Motor neuron (in vitro differentiated cells): Measurements from ENCODE around the gene SPATA31C2. TPM values are rescaled to one million over a fixed set of nuclear protein-coding genes. Genes with fewer than 3 reads are reported as not detected.
"Not testable (repeated sequence)": the region's sequence is repeated elsewhere in the genome, so short reads cannot be mapped to it uniquely, and the experiment has no call there.

Experiments used
- ATAC-seq, 8 experiments: fragments of 200-7000 bp; cut with Tn5 transposase; replicated peaks in 6 of 8; 2 replicates each; pipeline ENCODE4 v1.8.0; 2021; ENCODE audit warnings: mild to moderate bottlenecking in 8 of 8, moderate library complexity in 8 of 8
- H3K27ac ChIP-seq, 2 donors: fragments of 250-450 bp; sonication (Bioruptor Pico); 2 replicates each; pipeline ENCODE4 v1.9.0; 2021; ENCODE audit warnings: antibody characterized with exemption in 2 of 2, mild to moderate bottlenecking in 2 of 2, moderate library complexity in 1 of 2
- H3K4me1 ChIP-seq, 2 donors: fragments of 250-450 bp; sonication (Bioruptor Pico); replicated peaks in 1 of 2; 2 replicates each; pipeline ENCODE4 v1.6.1; 2021; ENCODE audit warnings: antibody characterized with exemption in 2 of 2, mild to moderate bottlenecking in 2 of 2, moderate library complexity in 1 of 2
- H3K4me3 ChIP-seq, 5 donors: fragments of 250-450 bp; sonication (Bioruptor Pico); 2 replicates each; pipeline ENCODE4 v1.9.0; 2021; ENCODE audit warnings: antibody characterized with exemption in 5 of 5, mild to moderate bottlenecking in 5 of 5, moderate library complexity in 4 of 5
- WGBS, 10 experiments: fragments of 450-650 bp; shearing (Covaris generic); methylation state at CpG; one replicate each; pipeline ENCODE4 v1.0.0; 2022; 5-methylcytosine and 5-hydroxymethylcytosine counted together
- in situ Hi-C, 9 experiments: fragments of 400-800 bp; cut with MboI; loops; one replicate each; pipeline ENCODE4 v1.15.0; 2021; ENCODE audit warnings: low sequenced_read_pairs in 9 of 9, low pct_unique_long_range_greater_than_20kb in 2 of 9; ENCODE audit not compliant: unreplicated experiment in 9 of 9
- total RNA-seq, 8 experiments: library from RNA; unstranded; fragments of 300-600 nt; gene quantifications; 2 replicates each; pipeline versions ENCODE4 v1.2.3 to v1.2.4, GENCODE V29; 2022

SPATA31C2 gene
- total RNA-seq, 8 experiments from 2014 or later = 0.05 to 0.33 (median 0.22) TPM; not detected in 1

DNA sequence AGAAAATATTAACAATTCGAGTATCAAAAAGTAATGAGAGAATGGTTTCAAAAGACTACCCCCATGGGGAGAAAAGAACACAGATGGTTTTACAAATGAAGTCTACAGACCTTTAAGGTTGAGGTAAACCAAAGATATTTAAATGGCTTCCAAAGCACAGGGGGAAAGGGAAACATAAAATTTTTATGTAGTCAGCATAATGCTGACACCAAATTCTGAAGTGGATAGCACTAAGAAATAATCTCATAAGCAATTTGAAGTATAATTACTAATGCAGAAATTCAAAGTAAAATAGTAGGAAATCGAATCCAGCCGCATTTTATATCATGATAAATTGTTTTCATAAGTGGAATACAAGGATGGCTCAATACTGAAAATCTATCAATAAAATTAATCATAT lies 30.3 kb upstream of the SPATA31C2 start:
- H3K4me3 ChIP-seq = no peak overlapping the region
- ATAC-seq = no peak
- no peaks in the 10 kb centered on the region for H3K4me1 ChIP-seq
- in situ Hi-C loops = no loop called here
- H3K27ac ChIP-seq = no peak overlapping the region
- WGBS, 10 experiments = 7 to 81% (median 60%) methylated on average over 2 to 3 of the region's 3 CpGs

DNA sequence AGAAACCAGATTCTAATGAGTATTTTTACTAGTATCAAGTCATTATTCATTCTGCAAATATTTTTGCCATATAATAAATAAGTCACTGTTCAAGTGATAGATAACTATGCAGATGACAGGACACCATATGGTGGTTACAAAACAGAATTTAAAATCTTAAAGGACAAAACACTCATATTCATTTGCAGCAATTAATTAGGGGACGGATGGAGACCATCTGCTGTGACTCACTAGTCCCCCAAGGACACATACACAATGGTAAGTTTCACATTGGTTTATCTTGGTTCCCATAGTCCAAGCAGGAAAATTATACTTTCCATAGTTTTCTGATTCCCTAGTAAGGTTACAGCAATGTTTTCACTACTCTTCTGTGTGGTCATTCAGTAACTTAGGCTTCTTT lies 28.4 kb upstream of the SPATA31C2 start:
- Histone ChIP-seq H3K4me3 (no peak overlapping the region), H3K27ac (no peak overlapping the region), H3K4me1 (no peaks in the 10 kb centered on the region)
- 50 to 67% (median 58%) methylated on average over 1 of the region's 1 CpG; no CpG with 5 or more reads in 6 of the 10 experiments for WGBS, 10 experiments
- no peak for ATAC-seq
- in situ Hi-C loops = no loop called here

GRCh38 chr9:88164850-88165249 lies 26.6 kb upstream of the SPATA31C2 start:
- no peaks in the 10 kb centered on the region for H3K4me1 ChIP-seq
- no peak overlapping the region for H3K27ac ChIP-seq
- 6 to 100% (median 43%) methylated on average over 2 to 3 of the region's 3 CpGs; no CpG with 5 or more reads in 2 of the 10 experiments for WGBS, 10 experiments
- in situ Hi-C loops = no loop called here
- ATAC-seq = no peak
- no peak overlapping the region for H3K4me3 ChIP-seq

GRCh38 chr9:88161144-88161543 lies 22.9 kb upstream of the SPATA31C2 start:
- in situ Hi-C loops = no loop called here
- H3K4me3 ChIP-seq = no peak overlapping the region
- no peak for ATAC-seq

DNA sequence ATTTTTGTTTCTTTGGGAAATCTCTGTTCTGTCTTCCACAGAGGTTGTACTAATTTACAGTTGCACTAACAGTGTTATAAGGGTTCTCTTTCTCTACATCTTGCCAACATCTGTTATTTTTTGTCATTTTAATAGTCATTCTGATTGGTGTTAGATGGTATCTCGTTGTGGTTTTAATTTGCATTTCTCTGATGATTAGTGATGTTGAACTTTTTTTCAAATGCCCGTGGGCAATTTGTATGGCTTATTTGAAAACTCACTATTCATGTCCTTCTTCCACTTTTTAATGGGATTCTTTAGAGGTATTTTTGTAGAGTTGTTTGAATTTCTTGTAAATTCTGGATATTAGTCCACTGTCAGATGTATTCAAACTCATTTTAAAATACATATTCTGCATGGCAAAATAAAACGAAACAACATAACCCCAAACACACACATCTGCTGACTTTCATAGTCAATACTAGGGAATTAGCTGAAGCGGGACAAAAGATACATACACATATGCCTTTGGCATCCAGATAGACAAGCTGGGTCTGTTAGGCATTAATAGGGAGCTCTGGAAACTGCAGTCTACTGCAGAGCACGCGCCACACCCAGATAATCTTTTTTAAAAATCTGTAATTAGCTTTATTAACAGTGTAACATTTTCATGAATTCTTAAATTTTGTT lies 5.8 kb upstream of the SPATA31C2 start:
- Histone ChIP-seq H3K4me3 (no peak overlapping the region), H3K4me1 (no peaks in the 10 kb centered on the region), H3K27ac (no peak overlapping the region)
- in situ Hi-C loops = no loop called here
- peak in 3 of 8 experiments; percentile 79 to 93 (median 91) for ATAC-seq
- 0 to 100% (median 68%) methylated on average over 1 to 6 of the region's 6 CpGs for WGBS, 10 experiments

More at GRCh38 chr9:88161144-88161543, 22.9 kb upstream of the SPATA31C2 start:
- 0 to 90% (median 40%) methylated on average over 1 to 6 of the region's 6 CpGs for WGBS, 10 experiments
- H3K4me1 ChIP-seq = no peaks in the 10 kb centered on the region
- H3K27ac ChIP-seq = no peak overlapping the region

DNA sequence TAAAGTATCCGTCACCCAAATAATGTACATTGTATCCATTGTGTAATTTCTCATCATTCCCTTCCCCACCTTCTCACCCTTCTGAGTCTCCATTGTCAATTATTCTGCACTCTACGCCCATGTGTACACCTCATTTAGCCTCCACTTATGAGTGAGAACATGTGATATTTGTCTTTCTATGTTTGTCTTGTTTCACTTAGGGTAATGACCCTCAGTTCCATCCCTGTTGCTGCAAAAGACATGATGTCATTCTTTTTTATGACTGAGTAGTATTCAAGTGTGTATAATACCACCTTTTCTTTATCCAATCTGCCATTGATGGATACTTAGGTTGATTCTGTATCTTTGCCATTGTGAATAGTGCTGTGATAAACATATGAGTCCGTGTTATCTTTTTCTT lies 4.9 kb upstream of the SPATA31C2 start:
- no peak overlapping the region for H3K4me3 ChIP-seq
- no peak for ATAC-seq
- H3K27ac ChIP-seq = no peak overlapping the region
- in situ Hi-C loops = no loop called here
- no peaks in the 10 kb centered on the region for H3K4me1 ChIP-seq
- 30 to 96% (median 82%) methylated on average over 1 to 3 of the region's 3 CpGs for WGBS, 10 experiments

GRCh38 chr9:88133552-88133951 lies 4.7 kb downstream of the SPATA31C2 start:
- ATAC-seq, H3K27ac ChIP-seq, H3K4me1 ChIP-seq, H3K4me3 ChIP-seq, in situ Hi-C loops: not testable (repeated sequence)
- 73% methylated on average over 3 of the region's 12 CpGs; no CpG with 5 or more reads in 9 of the 10 experiments for WGBS, 10 experiments

GRCh38 chr9:88129556-88129955 lies 8.7 kb downstream of the SPATA31C2 start:
- H3K4me1 ChIP-seq, ATAC-seq, in situ Hi-C loops, H3K4me3 ChIP-seq, H3K27ac ChIP-seq: not testable (repeated sequence)
- WGBS, 10 experiments = no CpG with 5 or more reads among the region's 9 CpGs

- H3K27ac ChIP-seq, ATAC-seq, in situ Hi-C loops, H3K4me3 ChIP-seq, H3K4me1 ChIP-seq: not testable (repeated sequence)
- 100% methylated on average over 1 of the region's 13 CpGs; no CpG with 5 or more reads in 9 of the 10 experiments for WGBS, 10 experiments
Measured at GRCh38 chr9:88127700-88128300, 10.5 kb downstream of the SPATA31C2 start.

GRCh38 chr9:88123413-88123812 lies 14.9 kb downstream of the SPATA31C2 start:
- ATAC-seq, H3K27ac ChIP-seq, in situ Hi-C loops, H3K4me1 ChIP-seq, H3K4me3 ChIP-seq: not testable (repeated sequence)

- WGBS, 10 experiments = 0 to 88% (median 70%) methylated on average over 1 to 2 of the region's 5 CpGs; no CpG with 5 or more reads in 6 of the 10 experiments
- H3K4me3 ChIP-seq, H3K27ac ChIP-seq, H3K4me1 ChIP-seq, ATAC-seq, in situ Hi-C loops: not testable (repeated sequence)
Measured at GRCh38 chr9:88118121-88118520, 20.2 kb downstream of the SPATA31C2 start.

GRCh38 chr9:88114968-88115612 lies 23.2 kb downstream of the SPATA31C2 start:
- in situ Hi-C loops, H3K4me1 ChIP-seq, H3K27ac ChIP-seq, H3K4me3 ChIP-seq, ATAC-seq: not testable (repeated sequence)
- 100% methylated on average over 1 of the region's 13 CpGs; no CpG with 5 or more reads in 9 of the 10 experiments for WGBS, 10 experiments

GRCh38 chr9:88114283-88114967 lies 23.9 kb downstream of the SPATA31C2 start:
- H3K4me1 ChIP-seq, ATAC-seq, H3K4me3 ChIP-seq, in situ Hi-C loops, H3K27ac ChIP-seq: not testable (repeated sequence)
- WGBS, 10 experiments = 92% methylated on average over 2 of the region's 17 CpGs; no CpG with 5 or more reads in 9 of the 10 experiments
